ENCODE measurements around the gene KRT71. TPM values are rescaled to one million over a fixed set of nuclear protein-coding genes. Genes with fewer than 3 reads are reported as not detected.
A peak's percentile ranks its signal among the peaks of the same experiment; 100 is the strongest.

KRT71 gene
- total RNA-seq, 1 experiment from 2014 or later: not detected

DNA sequence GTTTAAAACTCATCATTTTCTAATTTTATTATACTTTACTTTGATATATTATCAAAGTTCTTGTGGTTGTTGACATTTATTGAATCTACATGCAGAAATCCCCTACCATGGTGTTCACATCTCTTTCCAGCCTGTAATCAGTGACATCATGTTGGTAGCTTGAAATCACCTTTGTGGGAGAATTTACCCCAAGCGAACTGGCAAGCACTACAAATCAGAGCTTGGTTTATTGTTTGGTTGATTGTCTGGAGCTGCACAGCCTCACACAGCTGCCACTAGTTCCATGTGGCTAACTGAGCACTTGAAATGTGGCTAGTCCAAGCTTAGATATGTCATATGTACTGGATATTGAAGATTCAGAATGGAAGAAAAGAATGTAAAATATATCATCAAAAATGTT lies 17.4 kb downstream of the KRT71 start:
- CTCF ChIA-PET: no interaction called here

DNA sequence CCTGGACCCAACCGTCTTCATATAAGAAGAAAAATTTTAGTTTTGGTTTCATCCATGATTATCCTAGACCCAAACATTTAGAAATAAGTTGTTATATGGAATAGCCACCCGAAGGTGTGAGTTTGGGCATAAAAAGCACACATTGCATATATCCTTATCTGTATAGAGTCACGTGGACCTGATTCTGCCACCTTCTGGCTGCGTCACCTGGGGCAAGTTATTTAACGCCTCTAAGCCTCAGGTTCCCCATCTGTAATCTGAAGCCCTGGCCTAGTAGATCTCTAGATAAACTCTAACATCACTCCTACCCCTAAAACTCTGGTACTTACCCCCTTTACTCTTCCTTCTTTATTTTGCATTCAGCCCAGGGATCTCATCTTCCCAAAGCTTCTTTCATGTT lies 18.5 kb downstream of the KRT71 start:
- Histone ChIP-seq H3K4me2 (no peak overlapping the region), H3K9me3 (ENCODE audit: insufficient read depth, low read depth) (no peaks in the 10 kb centered on the region), H3K9me2 (ENCODE audit: insufficient read depth) (no peaks in the 10 kb centered on the region), H3K27ac (no peak overlapping the region), H3F3A (ENCODE audit: insufficient read depth, low read depth) (peaks cover 4% of the 10 kb centered on the region; the same call in 1 of the 2 replicates), H4K20me1 (ENCODE audit: insufficient read depth) (no peaks in the 10 kb centered on the region), H3K36me3 (ENCODE audit: low read depth) (no peaks in the 10 kb centered on the region), H3K4me3 (no peak overlapping the region), H3K27me3 (ENCODE audit: insufficient read depth, low read depth) (no peaks in the 10 kb centered on the region), H2AFZ (no peak overlapping the region), H3K79me2 (ENCODE audit: low read depth) (no peaks in the 10 kb centered on the region), H3K4me1 (replicated peaks; ENCODE audit: insufficient read depth) (peaks cover 15% of the 10 kb centered on the region)
- BruUV-seq (replicated peaks): no TSS peak
- TF ChIP-seq, protein P1, sequence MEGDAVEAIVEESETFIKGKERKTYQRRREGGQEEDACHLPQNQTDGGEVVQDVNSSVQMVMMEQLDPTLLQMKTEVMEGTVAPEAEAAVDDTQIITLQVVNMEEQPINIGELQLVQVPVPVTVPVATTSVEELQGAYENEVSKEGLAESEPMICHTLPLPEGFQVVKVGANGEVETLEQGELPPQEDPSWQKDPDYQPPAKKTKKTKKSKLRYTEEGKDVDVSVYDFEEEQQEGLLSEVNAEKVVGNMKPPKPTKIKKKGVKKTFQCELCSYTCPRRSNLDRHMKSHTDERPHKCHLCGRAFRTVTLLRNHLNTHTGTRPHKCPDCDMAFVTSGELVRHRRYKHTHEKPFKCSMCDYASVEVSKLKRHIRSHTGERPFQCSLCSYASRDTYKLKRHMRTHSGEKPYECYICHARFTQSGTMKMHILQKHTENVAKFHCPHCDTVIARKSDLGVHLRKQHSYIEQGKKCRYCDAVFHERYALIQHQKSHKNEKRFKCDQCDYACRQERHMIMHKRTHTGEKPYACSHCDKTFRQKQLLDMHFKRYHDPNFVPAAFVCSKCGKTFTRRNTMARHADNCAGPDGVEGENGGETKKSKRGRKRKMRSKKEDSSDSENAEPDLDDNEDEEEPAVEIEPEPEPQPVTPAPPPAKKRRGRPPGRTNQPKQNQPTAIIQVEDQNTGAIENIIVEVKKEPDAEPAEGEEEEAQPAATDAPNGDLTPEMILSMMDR (conservative IDR thresholded peaks at IDR 0.05): no peak
- TF ChIP-seq EZH2 (IDR thresholded peaks at IDR 0.05; ENCODE audit: low read depth): no peak
- DNase-seq: no peak
- ChIA-PET POLR2A (ENCODE audit: unreplicated experiment) (no interaction called here), CTCF (no interaction called here)
- intact Hi-C loops (cut with micrococcal nuclease; ENCODE audit: unreplicated experiment): no loop called here

More for the DNA sequence above, 17.4 kb downstream of the KRT71 start:
- TF ChIP-seq, protein P1 (conservative IDR thresholded peaks at IDR 0.05): no peak
- TF ChIP-seq EZH2 (IDR thresholded peaks at IDR 0.05; ENCODE audit: low read depth): no peak
- Histone ChIP-seq H3K27me3 (ENCODE audit: insufficient read depth, low read depth) (no peaks in the 10 kb centered on the region), H3K4me1 (replicated peaks; ENCODE audit: insufficient read depth) (peaks cover 22% of the 10 kb centered on the region), H2AFZ (no peak overlapping the region), H3K4me2 (no peak overlapping the region), H3K9me3 (ENCODE audit: insufficient read depth, low read depth) (no peaks in the 10 kb centered on the region), H4K20me1 (ENCODE audit: insufficient read depth) (no peaks in the 10 kb centered on the region), H3K4me3 (no peak overlapping the region), H3K9me2 (ENCODE audit: insufficient read depth) (no peaks in the 10 kb centered on the region), H3K36me3 (ENCODE audit: low read depth) (no peaks in the 10 kb centered on the region), H3F3A (ENCODE audit: insufficient read depth, low read depth) (peaks cover 7% of the 10 kb centered on the region; the same call in 1 of the 2 replicates), H3K27ac (no peak overlapping the region), H3K79me2 (ENCODE audit: low read depth) (no peaks in the 10 kb centered on the region)
- intact Hi-C loops (cut with micrococcal nuclease; ENCODE audit: unreplicated experiment): no loop called here
- no peak for DNase-seq
- POLR2A ChIA-PET (ENCODE audit: unreplicated experiment): no interaction called here
- BruUV-seq (replicated peaks): no TSS peak

DNA sequence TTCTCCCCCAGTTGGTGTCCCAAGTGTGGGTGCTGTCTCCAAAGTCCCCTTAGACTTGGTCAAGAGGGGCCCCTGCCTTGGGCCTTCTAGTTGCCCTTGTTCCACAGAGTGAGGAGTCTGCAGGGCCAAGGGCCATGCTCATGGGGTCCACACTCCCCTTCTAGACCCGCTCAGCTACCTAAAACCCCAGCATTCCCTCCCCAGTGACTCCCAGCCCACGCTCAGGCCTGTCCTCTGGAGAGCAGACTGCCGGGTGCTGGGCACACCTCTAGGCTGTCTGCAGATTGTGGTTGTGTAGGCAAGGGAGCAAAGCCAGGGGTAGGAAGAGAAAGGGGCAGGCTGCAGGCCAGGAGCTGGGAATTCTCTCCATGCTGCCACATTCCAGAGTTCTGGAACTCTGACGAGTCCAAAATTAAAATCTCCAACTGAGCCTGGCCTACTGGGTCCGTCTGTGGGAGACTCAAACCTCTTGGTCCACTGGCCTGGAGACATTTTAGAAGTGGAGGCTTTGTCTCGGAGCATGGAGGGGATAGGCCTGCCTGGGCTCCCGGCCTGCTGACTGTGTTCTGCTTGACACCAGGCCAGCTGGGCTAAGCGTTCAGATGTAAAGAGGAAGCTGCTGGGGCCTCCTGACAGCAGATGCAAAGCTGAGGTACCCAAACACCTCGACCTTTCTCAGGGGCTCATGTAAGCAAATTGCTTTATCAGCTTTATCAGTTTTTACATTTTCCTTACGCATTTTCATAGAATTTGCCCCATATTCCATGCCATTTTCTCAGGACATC lies 19.1 kb downstream of the KRT71 start:
- H3K4me3 ChIP-seq: no peak overlapping the region
- peaks cover 9% of the 10 kb centered on the region for H3K4me1 ChIP-seq (replicated peaks; ENCODE audit: insufficient read depth)
- no peak overlapping the region for H2AFZ ChIP-seq
- intact Hi-C loops (cut with micrococcal nuclease; ENCODE audit: unreplicated experiment): no loop called here
- H3K27me3 ChIP-seq (ENCODE audit: insufficient read depth, low read depth): no peaks in the 10 kb centered on the region
- no peaks in the 10 kb centered on the region for H3K36me3 ChIP-seq (ENCODE audit: low read depth)
- ChIA-PET CTCF (no interaction called here), POLR2A (ENCODE audit: unreplicated experiment) (no interaction called here)
- BruUV-seq (replicated peaks): no TSS peak
- H3K9me3 ChIP-seq (ENCODE audit: insufficient read depth, low read depth): no peaks in the 10 kb centered on the region
- H3K79me2 ChIP-seq (ENCODE audit: low read depth): no peaks in the 10 kb centered on the region
- no peak overlapping the region for H3K27ac ChIP-seq
- no peaks in the 10 kb centered on the region for H3K9me2 ChIP-seq (ENCODE audit: insufficient read depth)
- no peaks in the 10 kb centered on the region for H4K20me1 ChIP-seq (ENCODE audit: insufficient read depth)
- no peak for TF ChIP-seq EZH2 (IDR thresholded peaks at IDR 0.05; ENCODE audit: low read depth)
- TF ChIP-seq, protein P1 (conservative IDR thresholded peaks at IDR 0.05): no peak
- no peak overlapping the region for H3K4me2 ChIP-seq
- H3F3A ChIP-seq (ENCODE audit: insufficient read depth, low read depth): no peaks in the 10 kb centered on the region
- DNase-seq: peak in 1 of 2 experiments; percentile 26
